ENCODE measurements around the gene CYCS.

The CYCS gene

DNA sequence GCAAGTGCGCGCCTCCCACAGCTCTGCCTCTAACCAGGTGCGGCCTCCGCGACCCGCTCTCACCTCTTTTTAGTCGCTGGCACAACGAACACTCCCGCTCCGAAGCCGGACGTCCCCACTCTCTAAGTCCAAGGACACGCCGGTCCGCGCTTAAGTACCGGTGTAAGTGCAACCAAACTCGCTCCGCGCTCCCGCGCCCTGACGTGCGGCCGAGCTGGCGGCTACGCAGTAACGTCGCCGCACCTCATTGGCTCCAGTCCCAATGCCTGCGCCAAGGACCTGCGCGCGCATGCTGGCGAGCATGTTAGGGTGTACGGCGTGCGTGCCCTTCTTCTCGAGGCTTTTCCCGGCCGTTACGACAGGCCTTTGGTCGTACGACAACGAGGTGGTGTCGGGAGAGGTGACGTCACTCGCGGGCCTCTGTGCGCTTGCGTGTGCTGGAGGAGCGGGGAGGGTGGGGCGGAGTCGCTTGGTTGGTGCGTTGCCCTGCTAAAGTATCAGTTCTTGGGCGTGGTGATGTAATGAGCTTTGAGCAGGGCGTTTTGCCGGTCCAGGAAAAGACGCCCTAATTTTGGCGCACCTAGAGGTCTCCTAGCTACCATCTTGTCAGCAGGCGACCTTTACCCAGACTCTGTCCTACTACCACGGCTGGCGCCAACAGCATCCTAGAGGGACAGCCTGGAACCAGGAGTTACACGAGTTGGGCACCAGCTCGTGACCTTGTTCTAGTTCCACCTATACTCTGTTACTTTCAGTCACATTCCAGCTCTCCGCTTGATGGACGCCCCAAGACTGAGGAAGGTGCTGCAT is at the start of gene CYCS:
Gene CYCS (minus strand): TSS at position 124 of the 810 bp plus-strand sequence. CDS start 1,141 bp downstream, outside the sequence.
- DNase-seq (ENCODE audit: low read depth in 2 of 2): peak; percentile 99 to 100

DNA sequence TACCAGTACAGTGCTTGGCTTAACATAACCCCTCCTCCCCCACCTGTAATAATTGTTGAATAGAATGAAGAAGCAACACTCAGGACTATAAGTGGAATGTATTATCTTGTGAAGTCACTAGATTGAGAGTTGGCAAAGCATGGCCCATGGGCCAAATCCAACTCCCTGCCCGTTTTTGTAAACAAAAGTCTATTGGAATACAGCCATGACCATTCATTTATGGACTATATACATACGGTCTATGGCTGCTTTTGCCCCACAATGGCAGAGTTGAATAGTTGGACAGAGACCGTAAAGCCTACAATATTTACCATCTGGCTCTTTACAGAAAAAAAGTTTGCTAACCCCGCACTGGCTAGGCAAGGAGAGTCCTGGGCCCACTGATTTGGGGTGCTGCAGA is 48.1 kb upstream of the CYCS start:
- DNase-seq (ENCODE audit: low read depth in 2 of 2): no peak

DNA sequence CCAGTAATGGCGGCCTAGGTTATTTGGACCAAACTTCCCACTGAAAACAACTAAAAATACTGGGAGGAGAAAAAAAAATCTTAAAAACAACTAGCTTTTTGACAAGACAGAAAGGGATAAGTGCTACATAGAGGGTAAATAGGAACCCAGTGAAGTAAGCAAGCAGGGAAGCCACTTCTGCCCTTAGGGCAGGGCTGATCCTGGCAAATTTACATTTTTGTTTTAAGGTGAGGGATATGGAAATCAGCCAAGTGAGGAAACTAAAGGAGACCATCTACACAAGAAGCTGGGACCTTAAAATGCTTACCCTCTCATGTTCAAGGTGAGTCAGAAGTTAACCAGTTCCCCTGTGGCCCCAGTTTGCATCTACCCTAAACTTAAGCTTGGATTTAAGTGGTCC is 46.5 kb upstream of the CYCS start:
- DNase-seq (ENCODE audit: low read depth in 2 of 2): no peak

DNA sequence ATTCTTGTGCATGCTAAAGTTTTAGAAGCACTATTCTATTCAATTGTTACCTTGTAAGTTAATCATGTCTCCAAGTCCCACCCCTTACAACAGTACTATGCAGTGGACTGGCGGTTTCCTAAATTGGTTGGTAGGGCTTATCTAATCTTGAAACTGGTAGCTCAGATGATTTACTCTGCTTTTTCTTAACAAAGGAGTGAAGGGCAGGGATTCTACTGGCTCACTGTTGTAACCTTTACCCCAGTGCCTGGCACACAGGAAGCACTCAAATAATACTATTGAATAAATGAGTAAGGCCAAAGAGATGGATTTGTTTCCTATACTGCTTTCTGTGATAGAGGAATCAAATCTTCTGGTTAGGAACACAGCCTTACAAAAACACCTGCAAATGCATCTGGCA is 46.0 kb upstream of the CYCS start:
- DNase-seq (ENCODE audit: low read depth in 2 of 2): no peak

DNA sequence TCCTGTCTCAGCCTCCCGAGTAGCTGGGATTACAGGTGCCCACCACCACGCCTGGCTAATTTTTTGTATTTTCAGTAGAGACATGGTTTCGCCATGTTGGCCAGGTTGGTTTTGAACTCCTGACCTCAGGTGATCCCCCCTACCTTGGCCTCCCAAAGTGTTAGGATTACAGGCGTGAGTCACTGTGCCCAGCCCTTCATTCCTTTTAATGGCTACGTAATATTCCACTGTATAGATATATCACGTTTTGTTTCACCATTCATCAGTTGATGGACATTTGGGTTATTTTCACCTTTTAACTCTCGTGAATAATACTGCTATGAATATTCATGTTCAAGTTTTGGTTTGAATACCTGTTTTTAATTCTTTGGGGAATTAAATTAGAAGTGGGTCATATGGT is 44.6 kb upstream of the CYCS start:
- DNase-seq (ENCODE audit: low read depth in 2 of 2): no peak

DNA sequence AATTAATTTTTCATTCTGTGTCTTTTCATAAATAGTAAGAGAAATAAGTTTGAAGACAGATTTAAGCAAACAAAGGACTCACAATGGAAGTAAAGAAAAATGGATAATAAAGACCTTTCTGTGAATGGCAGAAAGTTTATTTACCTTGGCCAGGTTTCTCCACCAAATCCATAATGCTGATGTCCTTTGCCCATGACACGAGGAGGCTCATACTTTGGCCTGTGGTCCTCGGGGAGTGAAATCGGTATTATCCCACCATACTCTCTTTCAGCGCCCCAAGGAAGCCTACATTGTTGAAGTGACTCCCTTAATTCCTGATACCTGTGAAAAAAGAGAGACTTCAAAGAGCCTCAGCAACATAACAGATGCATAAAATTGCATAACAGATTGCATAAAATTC is 43.1 kb upstream of the CYCS start:
- DNase-seq (ENCODE audit: low read depth in 2 of 2): no peak

DNA sequence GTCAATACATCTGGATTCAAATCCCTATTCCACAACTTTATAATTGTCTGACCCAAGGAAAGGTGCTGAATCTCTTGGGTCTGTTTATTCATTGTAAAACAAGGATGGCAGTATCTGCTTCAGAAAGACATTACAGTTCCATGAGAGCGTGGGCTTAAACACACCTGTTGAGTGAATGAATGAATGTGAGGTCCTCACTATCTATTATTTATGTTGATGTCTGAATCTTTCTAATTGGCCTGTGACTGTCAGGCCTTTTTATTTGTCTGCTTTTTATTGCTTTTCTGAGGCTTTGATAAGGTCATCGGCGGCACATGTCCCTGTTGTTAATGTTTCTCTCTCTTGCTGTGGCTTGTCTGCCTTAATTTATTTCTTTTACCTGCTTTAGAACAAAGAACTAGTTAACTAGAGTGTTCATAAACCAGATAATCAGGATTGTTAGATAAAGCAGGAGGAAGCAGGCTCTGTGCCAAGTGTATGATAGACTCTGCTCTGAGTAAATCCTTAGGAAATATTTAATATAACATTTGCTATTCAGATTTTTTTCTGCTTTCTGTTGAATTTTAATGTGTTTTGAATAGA is 42.3 kb upstream of the CYCS start:
- DNase-seq (ENCODE audit: low read depth in 2 of 2): no peak

DNA sequence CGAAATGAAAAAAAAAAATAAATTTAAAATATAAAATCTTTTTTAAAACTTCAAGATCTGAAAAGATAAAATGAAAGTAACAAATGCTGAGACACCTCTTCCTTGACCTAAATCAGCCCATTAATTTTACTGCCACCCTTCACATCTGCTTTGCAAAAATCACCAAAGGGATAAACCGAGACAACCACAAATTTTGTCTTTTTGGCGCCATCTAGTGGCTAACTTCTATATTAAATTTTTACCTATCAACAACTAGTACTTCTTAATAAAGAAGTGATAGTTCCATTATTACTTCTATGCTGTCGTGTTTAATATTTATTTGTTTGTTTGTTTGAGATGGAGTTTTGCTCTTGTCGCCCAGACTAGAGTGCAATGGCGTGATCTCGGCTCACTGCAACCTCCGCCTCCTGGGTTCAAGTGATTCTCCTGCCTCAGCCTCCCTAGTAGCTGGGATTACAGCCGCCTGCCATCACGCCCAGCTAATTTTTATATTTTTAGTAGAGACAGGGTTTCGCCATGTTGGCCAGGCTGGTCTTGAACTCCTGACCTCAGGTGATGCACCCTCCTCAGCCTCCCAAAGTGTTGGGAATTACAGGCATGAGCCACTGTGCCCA is 35.0 kb upstream of the CYCS start:
- peak in 1 of 2 experiments; percentile 7 for DNase-seq (ENCODE audit: low read depth in 2 of 2)

DNA sequence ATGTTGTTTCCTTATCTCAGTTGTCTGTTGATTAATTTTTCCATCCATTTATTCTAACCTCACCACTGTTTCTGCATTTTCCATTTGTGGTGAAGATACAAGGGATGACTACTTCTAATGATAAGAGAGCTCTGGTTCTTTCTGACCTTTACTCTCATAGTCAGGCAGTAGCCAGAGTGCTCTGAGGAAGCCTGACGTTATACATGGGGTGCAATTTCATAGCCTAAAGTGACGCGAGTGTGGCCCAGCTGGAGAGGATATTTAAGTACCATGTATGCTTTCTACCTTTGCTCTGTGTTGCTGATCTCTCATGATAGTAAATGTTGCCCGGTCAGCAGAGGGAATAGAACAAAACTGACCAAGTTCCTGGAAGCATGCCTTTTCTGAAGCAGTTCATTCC is 33.9 kb upstream of the CYCS start:
- DNase-seq (ENCODE audit: low read depth in 2 of 2): no peak

DNA sequence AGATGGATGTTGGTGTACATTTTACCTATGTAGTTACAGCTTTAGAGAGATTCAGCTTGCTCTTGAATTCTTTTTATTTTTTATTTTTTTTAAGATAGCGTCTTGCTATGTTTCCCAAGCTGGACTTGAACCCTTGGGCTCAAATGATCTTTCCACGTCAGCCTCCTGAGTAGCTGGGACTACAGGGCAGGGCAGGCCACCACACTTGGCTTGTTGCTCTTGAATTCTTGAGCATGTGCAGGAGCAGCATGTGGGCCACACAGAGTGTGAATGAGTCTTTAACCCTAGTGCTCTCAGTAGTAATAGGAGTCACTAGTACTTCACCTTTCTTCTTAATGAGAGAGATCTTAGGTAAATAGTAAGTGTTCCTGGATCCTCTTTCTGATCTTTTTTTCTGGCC is 26.7 kb upstream of the CYCS start:
- no peak for DNase-seq (ENCODE audit: low read depth in 2 of 2)

DNA sequence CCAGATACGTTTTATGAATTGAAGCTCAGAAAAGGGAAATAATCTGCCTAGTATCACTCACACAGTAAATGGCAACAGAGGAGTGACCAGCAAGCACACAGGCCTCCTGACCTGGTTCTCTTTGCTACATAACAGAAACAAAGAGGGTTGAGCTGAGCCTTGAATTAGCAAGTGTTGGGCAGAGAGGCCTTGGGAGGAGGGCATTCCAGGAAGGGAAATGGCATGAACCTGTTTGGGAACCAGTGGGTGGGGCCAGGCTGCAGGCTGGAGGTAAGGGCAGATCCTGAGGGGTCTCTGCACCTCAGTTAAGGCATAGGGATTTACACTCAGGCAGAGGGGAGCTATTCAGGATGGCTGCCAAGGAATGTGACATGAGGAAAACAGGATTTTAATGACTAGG is 24.8 kb upstream of the CYCS start:
- DNase-seq (ENCODE audit: low read depth in 2 of 2): no peak

DNA sequence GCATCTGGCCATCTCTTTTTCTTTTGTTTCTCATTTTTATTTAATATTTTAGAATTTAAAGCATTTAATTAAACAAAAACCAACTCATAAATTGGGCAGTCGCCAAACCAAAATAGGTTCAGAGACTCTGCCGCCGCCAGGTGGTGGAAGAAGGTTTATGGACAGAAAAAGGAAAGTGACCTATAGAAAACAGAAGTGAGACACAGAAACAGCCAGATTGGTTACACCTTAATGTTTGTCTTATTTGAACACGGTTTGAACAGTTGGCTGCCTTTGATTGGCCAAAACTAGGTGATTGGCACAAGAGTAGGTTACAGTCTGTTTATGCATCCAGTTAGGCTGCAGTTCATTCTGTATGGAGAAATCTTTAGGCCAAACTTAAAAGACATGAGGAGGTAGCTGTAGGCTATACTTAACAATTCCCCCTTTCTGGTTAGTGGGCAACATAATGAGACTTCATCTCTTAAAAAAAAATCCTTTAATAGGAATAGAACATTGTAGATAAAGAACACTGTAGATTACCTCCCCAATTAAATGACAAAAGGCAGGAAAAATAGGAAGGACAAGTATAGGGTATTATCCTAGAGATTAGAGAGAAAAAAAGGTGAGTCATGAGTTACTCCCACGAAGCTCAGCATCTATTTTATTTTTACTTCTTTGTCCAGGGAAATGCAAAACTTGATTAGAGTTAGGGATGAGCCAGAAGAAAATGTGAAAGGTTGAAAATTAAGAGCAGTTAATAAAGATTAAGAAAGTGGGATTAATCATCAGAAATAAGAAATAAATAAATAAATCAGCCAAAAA is 23.9 kb upstream of the CYCS start:
- no peak for DNase-seq (ENCODE audit: low read depth in 2 of 2)

DNA sequence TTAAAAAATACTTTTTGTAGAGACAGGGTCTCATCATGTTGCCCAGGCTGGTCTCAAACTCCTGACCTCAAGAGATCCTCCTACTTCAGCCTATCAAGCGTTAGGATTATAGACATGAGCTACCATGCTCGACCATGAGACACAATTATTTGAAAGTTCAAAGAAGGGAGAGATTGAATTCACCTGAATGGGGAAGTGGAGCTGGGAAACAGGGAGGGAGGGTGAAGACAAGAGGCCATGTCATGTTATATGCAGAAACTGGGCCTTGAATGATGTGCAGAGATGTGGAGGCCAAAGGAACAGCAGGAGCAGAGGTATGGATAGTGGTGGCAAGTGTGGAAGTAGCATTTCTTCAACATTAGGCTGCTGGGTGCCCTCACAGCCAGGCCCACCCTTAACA is 18.7 kb upstream of the CYCS start:
- no peak for DNase-seq (ENCODE audit: low read depth in 2 of 2)

DNA sequence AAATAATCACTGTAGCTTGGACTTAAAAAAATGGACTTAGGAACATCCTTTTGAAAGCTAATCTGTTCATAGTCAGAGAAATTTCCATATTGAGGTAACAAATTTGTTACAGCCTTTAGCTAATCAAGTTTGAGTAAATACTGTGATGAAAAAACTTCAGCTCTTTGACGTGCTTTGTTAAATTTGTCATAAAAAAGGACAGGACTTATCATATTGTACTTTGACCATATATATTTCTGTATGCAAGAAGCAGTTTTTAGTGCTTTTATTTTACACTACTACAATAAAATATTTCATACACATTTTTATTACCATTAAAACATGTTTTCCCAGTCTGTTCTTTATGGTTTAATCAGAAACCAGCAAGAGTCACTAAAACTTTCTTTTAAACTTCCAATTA is 14.5 kb upstream of the CYCS start:
- no peak for DNase-seq (ENCODE audit: low read depth in 2 of 2)

DNA sequence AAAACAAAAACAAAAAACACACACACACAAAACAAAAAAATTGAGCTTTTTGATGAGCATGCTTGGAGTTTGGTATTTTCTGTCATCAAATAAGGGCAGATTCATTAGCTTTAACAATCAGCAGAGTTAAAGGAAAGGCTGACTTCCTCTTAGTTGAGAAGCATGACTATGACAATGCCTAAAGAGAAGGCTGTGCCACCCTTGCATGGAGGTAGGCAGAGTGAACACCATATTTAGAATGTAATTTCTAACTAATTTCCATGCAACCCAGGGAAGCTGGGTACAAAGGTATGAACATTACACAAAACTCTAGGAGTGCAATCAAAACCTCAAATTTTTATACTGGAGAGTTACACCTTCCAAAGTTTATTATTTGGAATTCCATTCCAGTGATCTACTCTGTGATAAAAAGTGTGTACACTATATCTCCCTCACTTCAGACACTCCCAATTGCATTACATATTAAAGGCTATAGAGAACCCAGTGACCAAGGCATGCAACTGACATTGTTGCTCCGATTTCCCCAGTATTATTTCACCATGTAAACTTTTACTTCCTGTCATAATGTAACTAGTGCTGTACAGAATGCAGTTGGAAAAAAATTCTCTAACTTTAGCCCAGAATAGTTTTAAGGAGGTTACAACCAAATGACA is 9.4 kb upstream of the CYCS start:
- DNase-seq (ENCODE audit: low read depth in 2 of 2): no peak

DNA sequence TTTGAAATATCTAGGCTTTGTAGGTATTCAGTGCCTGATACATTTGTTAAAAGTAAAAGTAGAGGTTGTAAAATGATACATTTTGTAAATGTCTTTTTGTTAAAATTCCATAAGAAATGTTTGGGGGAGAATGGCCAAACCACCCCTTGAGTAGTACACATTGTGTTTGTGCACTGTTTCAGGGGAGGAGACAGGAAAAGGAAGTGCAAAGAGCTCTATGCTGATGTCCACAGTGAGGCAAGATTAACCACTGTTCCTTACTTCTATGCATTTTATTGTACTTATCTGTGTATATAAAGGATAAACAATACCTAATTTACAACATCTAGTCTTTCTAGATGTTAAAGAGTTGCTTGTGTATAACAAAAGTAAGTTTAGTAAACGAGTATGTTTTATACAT is 7.4 kb upstream of the CYCS start:
- DNase-seq (ENCODE audit: low read depth in 2 of 2): no peak

DNA sequence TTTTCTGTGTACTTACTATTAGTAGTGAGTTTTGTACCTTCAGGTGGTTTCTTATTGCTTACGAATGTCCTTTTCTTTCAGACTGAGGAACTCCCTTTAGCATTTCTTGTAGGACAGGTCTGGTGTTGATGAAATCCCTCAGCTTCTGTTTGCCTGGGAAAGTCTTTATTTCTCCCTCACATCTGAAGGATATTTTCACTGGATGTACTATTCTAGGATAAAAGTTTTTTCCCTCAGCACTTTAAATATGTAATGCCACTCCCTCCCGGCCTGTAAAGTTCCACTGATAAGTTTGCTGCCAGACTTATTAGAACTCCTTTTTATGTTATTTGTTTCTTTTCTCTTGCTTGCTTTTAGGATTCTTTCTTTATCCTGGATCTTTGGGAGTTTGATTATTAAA is 1.7 kb upstream of the CYCS start:
- no peak for DNase-seq (ENCODE audit: low read depth in 2 of 2)

DNA sequence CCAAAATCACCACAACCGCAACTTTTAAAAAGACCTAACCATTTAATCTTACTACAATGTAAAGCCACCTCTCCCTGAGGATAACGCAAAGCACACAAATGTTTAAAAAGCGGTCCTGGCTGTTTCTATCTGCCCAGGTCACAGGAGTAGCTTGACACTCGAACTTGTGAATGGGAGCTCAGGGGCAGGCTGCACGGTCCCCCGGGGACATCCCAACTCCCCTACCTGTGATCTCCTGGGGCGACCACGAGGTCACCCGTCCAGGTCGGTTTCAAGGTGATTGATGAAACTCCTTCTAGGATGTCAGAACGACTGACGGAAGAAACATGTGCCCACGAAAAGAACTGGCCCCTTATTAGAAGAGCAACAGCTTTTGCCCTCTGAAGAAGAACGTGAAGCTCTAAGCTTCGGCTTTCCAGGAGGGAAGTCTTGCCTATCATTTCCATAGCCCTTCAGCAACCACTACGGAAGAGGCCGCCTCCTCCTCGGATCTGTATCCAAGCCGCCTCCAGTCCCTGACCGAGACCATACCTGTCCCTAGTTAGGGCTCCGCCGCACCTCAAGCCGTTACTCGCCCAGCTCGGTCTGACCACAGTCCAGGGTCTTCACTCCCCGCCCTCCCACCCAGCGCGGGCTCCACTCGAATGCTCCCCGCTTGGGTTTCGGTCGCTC is 459 bp downstream of the CYCS start:
- DNase-seq (ENCODE audit: low read depth in 2 of 2): no peak

DNA sequence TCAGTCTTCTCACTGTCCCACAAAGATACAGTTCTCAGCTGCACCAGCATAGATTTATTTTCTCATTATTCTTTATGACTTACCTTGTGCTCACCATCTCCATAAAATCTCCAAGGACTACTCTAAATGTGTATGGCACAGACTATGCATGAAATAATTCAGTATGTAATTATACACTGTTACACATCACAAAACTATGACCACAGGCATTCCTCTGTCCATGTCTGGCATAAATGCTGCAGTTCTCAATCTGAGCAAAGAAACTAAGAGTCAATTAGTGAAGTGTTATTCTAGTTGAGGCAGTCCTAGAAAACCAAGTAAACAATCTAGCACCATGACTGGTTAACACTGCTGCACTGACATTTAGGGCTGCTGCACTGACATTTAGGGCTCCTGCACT is 2.7 kb downstream of the CYCS start:
- DNase-seq (ENCODE audit: low read depth in 2 of 2): peak; percentile 26 to 30

DNA sequence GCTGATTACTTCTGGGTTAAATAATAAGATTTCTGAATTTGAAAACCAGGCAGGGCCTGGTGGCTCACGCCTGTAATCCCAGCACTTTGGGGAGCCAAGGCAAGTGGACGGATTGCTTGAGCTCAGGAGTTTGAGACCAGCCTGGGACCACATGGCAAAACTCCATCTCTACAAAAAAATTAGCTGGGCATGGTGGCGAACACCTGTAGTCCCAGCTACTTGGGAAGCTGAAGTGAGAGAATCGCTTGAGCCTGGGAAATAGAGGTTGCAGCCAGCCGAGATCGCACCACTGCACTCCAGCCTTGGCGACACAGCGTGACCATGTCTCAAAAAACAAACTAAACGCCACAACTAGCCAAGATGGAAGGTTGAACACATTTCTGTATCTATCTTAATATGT is 3.5 kb downstream of the CYCS start:
- DNase-seq (ENCODE audit: low read depth in 2 of 2): no peak

DNA sequence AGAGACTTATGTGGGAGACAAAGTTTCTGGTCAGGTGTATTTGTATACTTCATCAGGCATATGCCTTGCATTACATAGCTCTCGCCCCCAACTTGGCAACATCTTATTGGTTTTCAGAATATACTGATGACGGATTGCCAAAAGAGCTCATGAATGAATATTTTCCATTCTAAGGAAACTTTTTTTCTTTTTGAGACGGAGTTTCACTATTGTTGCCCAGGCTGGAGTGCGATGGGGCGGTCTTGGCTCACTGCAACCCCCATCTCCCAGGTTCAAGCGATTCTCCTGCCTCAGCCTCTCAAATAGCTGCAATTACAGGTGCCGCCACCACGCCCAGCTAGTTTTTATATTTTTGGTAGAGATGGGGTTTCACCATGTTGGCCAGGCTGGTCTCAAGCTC is 6.0 kb downstream of the CYCS start:
- no peak for DNase-seq (ENCODE audit: low read depth in 2 of 2)

All from fibroblast of skin of left biceps (primary cell).